CD4-positive, alpha-beta T cell treated with Interleukin-2 at 100 ng/mL for 4 hours (primary cell): ENCODE measurements around the gene ADGRB2.
A peak's percentile ranks its signal among the peaks of the same experiment; 100 is the strongest.

ENCODE experiments used
- DNase-seq: peaks from one replicate; pipeline ENCODE4 v3.0.0-alpha.2; 2020; ENCODE audit warnings: low spot score

Gene ADGRB2

DNA sequence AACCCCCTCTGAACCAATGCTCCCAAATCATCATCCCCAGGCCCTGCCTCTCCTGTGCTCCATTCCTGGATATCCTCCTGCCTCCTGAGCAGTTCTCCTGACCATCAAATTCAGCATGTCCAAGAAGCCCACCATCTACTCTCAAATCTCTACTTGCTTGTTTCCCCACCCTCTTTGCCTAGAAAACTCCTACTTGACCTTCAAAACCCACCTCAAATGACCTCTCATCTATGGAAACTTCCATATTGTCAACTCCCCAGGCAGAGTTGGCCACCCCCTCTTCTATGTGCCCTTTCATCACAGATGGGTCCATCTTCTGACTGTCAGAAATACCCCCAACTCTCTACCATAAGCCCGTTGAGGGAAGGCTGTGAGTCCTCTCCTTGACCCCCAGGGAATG lies 16.8 kb downstream of the ADGRB2 start:
- DNase-seq: no peak

DNA sequence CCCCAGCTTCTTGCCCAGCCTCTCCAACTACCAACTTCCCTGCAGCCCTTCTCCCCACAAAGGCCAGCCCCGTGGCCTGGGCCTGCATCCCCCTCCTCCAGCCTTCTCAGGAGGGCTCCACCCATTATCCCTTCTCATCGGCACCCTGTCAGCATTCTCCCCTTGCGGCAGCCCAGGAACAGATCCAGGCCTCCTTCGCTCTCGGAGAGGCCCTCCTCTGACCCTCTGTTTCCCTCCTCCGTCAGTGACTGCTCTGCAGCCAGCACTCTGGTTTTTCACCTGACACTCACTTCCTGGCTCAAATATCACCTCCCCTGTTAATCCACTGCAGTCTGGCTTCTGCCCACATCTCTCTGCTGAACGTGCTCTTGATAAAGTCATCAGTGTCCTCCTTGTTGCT lies 17.5 kb downstream of the ADGRB2 start:
- no peak for DNase-seq

DNA sequence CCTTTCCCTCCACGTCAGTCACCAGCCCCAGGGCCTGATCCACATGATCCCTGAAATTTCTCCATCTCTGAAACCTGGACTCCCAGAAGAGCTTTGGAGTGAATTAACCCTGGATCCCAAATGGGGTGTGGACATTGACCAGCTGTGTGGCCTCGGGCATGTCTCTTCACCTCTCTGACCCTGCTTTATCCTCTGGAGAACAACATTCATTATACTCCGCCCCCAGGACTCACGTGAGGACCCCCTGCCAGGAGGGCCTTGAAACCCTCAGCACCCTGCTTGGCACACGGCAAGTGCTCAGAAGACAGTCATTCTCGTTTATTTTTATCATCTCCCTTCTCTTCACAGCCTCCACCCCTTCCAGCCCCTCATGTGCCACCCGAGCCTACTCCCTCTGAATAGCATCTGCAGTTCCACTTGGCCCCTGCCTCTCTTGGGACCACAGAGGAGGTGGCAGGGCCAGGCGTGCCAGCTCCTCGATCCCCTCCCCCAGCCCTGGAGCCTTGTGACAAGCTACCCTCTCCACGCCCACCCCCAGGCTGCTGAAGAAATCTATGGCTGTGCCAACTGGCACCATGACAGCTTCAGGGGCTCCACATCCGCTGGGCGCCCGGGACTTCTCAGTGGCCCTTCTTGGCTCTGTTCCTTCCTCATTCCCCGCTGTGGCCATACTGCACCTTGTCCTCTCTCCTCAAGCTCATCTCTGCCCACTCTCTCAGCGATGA lies 18.0 kb downstream of the ADGRB2 start:
- DNase-seq: no peak

DNA sequence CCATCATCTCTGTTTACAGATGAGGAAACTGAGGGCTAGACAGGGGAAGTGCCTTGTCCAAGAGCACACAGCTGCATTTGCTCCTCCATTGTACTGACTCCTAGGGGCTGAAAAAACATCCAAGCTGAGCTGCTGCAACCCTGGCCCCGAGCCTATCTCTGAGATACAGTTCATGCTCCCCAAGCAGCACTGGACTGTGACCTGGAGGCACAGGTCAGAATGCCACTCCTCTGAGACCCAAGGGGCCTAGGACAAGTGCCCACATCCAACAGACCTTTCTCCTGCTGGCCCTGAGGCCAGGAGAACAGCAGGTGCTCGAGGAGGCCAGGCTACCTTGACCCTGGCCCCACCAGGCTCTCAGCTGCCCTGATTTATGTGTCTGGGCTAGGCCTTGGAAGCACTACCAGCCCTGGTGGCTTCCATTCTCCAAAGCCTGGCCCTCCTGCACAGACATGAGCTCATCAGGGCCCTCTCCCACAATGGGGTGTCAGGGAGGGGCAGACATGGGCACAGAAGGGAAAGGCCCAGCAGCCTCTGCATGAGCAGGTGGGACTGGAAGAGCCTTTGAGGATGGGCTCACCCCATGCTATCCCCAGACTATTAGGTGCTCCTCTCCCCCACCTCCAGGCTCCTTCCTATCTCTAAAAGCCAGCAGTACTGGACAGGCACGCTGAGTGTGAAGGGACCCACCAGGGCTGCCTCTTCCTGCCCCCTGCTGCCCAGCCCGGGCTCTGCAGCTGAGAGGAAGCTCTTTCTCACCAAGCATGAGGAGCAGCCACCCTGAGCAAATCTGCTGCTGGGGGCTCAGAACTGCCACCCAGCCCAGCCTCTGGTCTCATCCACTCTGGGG lies 18.8 kb downstream of the ADGRB2 start:
- DNase-seq: peak; percentile 47

DNA sequence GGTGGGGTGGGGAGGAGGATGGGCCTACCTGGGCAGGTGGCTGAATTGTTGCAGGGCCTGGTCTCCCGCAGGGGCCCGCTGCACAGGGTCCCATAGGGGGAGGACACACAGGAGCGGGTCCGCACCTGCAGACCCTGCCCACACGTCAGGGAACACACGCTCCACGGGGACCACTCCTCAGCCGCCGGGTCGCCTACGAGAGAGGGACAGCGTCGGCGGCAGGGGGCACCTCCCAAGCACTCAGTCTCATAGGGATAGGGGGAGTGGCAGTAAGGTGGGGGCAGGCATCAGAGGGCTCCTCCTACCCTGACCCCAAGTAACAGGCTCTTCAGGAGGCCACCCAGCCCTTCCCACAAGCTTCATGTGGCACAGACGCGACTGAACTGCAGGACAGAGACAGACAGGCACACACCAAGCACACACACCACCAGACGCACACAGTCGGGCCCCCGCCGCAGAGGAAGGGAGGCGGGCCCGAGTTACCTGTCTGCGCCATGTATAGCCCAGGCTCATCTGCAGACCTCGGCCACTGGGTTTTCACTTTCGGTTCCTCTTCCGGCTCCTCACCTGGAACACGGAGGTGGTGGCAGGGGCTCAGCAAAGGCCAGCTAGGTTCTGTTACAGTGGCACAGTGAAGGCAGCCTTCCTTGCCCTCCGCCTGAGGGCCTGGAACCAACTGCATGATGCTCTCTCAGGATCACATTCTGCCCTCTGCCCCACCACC lies 19.8 kb downstream of the ADGRB2 start:
- no peak for DNase-seq

DNA sequence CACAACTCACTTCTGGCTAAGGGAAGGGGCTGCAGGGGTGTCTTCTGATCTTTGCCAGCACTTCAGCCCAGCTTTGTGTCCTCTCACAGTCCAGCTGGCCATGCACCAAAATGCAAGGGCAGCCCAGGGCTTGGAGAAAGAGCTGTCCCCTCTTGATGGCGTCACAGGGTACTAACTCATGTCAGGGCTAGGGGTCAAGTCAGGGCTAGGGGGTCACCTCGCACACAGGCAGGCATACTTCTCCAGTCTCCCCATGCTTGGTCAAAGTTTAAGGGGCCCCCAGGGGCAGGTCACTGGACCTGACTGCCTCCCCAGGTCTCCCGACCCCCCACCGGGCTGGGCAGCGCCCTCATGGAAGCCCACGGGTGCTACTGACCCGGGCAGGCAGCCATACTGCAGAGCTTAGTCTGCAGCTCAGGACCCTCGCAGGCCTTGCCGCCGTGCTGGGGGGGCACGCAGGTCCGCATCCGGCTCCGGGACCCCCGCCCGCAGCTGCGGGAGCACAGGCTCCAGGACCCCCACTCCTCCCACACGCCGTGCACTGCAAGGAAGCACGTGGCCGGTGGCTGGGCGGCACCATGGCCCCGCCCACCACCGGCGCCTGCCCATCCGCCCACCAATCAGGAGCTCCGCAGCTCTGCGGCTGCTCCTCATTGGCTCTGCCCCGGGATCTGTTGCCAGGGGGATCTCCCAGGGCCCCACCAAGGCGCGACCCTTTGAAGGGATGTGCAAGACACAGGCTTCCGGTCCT lies 21.5 kb downstream of the ADGRB2 start:
- DNase-seq: no peak

DNA sequence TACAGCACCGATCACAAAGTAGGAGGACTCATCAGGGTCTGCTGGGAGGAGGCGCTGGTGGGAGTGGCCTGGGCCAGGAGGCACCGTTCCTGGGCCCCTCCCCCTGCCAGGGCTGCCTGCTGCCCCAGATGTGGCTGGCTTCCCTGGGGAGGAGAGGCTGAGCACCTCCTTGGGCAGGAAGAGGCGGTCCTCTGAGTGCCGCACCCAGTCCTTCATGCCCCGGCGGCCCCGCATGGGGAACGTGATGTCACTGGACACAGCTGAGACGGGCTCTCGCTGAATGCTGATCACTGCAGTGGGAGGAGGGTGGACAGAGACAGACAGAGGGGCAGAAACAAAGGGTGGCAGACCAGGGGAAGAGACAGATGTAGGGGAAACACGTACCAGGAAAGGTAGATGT lies 24.8 kb downstream of the ADGRB2 start:
- DNase-seq: peak; percentile 48

DNA sequence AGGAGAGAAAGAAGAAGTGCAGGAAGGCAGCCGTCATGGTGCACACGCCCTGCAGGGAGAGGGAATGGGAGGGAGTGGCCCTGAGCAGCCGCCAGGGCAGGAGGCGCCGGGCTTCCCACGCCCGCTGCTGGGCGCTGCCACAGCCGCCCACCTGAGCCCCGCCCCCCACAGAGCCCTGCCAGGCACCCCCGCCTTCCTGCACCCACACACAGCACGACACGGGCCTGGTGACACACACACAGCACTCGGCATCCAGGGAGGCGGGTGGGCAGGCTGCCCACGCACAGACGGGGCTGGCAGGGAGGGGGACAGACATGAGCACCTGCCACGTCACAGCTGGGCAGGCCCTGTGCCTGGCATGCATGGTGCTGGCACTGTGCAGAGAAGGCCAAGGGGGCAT lies 27.5 kb downstream of the ADGRB2 start:
- DNase-seq: peak; percentile 31

DNA sequence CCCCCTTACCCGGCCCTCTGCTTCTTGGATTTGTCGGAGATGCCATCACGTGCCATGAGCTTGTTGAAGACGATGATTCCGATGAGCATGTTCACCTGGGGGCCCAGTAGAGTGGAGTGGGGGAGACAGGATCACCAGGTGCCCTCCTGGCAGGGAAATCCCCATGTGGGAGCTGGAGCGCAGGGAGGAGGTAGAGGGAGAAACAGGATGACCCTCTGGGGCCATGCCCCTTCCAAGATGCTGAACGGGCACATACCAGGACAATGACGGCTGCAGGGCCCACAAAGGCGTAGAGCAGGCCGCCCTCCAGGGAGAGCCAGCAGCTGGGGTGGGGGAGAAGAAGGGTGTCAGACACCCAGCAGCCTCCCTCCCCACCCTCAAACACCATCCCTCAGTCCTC lies 28.6 kb downstream of the ADGRB2 start:
- no peak for DNase-seq

DNA sequence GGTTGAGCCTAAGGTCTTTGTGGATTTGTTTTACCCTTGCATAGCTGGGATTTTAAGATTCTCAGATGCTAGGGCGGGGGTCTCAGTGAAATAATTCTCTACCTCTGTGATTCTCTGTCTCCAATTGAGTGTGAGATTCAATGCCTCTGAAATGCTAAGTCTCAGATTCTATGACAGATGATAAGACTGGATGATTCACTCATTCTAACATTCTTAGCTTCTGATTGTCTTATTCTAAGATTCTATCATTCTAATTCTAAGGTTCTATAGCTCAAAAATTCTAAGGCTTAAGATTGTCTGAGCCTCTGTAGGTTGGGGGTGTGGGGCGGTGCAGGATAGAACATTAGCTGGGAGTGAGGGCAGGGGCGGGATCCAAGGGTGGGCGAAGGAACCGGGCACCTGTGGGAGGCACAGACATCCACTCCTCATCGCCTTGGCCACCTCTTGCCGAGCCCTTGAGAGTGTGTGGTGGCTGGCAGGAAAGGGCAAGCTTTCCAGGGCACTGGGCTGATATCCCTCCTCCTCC lies 29.5 kb downstream of the ADGRB2 start:
- DNase-seq: no peak

DNA sequence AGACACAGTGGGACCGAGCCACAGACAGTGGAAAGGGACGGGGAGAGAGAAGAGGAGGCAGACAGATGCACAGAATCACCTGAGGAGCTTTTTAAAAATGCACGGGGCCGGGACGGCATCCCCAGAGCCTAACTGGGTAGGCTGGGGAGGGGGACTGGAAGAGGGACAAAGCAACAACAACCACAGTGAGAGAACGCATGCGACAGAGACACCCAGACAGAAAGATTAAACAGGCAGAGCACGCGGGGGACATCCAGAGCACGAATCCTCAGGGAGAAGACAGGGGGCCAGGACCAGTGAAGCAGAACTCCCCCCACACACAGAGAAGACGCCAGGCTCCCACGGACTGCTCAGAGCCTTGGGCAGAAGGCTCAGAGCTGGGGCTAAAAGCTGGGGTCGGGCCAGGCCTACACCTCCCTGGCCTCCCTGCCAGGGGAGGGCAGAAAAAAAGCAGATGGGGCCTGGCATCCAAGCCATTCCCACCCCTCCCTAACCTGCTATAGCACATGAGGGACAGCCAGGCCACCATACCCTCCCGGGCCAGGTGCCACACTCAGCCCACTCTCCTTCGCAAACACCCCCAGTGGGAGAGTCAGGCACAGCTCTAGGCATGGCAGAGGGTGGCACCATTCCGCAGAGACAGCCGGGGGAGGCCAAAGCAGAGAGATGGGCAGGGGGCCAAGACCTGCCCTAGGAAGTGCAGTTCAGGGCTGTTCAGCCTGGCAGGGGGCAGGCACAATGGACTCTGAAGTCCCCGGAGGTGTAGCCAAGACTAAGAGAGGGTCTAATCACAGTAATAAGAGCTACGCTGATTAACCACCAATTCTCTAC lies 30.5 kb downstream of the ADGRB2 start:
- DNase-seq: no peak

DNA sequence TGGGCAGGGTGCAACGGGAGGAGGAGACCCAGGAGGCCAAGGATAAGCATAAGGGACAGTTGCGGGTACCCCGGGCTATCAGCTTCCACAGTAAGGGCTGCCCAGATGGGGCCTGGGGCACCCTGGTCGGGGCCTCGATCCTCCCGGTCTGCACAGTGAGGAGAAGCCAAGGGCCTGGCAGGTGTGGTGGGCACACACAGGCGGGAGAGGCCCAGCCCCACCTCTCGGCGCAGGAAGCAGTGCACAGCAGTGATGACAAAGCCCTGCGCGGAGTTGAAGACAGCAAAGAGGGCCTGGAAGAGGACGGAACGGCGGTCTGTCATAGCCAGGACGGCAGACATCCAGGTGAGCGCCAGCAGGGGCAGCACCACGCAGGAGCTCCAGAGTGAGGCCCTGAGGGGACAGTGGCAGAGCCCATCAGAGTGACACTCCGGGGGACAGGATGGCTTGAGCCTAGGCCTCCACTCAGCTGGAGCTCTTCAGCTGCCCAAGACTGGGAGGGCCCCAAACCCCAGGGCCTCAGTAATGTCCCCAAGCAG lies 31.3 kb downstream of the ADGRB2 start:
- DNase-seq: no peak

DNA sequence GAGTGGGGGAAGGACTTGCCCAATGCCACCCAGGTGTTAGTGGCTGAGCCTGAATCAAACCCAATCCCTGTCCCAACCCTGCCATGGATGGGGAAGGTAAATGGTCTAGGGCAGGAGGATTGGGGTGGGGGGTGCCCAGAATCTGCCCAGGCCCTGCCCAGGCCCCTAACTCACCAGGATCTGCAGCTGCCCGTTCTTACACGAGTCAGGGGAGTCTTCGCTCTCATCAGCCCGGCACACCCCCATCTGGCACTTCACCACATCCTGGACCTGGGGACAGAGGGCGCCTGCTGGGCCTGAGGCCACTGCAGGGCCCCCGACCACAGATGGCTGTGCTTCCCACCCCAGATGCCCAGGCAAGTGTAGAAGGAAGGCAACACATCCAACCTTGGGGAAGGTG lies 31.8 kb downstream of the ADGRB2 start:
- DNase-seq: no peak

DNA sequence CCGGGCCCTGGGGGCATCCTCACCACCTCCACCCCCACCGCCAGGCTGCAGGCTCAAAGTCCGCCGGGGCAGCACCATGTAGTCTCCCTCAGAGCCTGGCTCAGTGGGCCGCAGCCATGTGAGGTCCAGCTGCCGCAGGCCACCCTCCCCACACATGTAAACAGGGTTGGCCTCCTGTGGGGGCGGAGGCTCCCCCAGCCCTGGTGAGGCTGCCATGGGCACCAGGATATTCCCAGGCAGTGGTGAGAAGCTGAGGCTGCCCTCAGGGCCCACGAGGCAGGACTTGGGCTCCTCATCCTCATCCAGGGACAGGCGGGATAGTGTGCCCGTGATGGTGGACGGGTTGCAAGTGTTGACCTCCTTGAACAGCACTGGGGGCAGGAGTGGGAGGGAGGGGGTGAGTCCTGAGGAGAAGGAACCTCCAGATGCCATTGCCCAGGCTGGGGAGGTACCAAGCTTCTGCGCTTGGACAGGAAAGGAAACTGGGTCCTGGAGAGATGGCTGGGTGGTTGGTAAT lies 33.0 kb downstream of the ADGRB2 start:
- no peak for DNase-seq

DNA sequence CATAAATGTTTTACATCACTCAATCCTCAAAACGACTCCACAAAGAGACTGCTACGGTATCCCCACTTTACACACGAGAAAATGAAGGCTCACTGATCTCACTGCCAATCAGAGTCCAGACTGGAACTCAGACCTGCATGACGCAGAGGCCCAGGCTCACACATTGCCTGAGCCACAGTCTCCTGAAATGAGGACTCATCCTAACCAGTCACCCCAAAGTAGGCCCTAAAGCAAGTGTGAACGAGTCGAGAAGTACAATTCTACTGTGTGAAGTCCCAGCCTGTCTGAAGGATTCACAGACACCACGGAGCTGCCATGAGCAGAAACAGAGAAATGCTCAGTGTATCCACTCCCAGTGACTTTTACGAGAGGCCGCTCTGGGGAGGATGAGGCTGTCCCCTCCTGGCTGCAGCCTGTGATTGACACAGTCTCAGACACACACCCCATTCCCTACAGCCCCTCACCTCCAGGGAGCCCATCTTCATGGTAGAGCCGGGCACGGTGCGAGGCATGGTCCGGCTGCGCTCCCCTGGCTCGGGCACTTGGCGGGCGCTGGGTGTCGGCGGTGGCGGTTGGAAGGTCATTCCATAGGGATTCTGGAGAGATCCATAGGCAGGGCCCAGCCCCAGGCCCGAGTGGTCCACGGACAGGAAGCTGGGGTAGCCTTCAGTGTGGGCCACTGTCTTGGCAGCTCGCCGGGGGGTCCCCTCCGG lies 33.6 kb downstream of the ADGRB2 start:
- no peak for DNase-seq

DNA sequence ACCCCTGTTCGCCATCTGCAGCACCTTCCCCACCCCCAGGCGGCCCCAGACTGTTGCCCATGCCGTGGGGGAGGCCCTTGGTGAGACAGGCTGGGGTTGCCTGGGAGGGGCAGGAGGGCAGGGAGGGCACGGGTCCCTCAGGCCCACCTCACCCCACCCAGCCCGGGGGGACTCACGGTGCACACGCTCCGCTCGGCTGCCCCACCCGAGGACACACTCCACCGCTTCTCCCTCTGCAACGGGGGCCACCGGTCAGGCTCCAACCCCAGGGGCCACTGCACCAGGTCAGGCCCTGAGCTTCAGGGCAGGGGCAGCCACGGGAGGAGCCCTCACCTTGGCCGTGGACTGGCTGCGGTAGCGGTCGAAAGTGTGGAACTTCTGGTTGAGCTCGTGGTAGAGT lies 36.3 kb downstream of the ADGRB2 start:
- DNase-seq: no peak

DNA sequence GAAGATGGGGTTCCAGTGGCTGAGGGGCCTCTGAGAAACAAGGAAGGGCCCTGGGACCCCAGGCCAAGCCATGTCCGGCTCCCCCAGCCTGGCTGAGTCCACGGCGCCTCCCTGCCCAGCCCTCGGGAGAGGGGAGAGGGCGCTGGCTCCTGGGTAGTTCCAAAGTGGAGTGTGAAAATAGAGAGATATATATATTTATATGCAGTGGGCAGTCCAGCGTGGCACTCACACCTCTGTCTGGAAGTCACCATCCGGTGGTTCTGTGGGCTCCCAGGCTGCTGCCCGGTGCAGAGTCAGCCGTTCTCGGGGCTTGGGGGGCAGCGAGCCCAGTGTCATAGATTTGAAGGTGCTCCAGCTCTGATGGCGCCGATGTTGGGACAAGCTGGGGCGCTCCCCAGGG lies 36.9 kb downstream of the ADGRB2 start:
- no peak for DNase-seq

DNA sequence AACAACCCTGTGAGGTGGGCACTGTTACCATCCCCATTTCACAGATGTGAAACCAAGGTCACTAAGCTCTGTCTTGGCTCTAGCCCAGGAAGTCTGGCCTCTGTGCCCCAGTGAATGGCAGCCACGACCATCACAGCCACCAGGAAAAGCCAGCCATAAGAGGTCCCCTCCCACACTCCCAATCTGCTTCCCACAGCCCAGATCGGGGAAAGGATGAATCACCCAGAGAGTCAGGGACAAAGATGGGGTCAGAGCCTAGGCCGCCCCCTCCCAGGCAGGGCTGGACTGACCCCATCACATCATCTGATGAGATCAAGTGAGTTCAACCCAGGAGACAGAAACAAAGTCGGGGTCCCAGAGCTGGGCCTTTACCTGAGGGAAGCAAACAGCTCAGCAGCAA lies 37.4 kb downstream of the ADGRB2 start:
- DNase-seq: no peak

DNA sequence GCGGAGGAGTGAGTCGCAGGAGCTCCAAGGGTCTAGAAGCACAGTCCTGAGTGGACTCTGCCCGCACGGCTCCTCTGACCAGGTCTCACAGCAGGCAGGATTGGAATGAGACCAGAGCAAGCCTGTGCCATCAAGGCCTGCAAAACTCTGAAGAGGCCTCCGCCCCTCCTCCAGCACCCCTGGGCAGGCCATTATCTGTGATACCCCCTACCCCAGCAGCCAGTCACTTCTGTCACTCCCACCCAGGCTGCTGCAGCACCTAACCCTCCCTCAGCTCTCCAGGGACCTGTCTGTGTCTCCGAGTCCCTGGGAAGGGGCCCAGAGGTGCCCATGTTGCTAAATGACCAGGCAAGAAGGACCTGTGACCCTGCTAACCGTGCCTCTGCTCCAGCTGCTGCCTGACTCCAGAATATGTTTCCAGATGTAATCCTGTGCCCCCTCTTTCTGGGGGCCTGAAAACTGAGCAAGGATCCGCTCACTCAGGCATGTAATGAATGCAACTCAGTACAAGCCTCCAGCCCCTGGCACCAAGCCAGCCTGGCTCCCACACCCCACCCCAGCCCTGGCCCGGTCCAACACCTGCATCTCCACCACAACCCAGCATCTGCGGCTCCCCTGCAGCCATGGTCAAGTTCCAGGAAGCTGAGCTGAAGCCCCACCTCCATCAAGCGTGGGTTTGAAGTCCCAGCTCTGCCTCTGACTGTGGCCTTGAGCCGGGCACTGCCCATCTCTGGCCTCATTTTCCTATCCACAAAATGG lies 38.2 kb downstream of the ADGRB2 start:
- no peak for DNase-seq
